Stimulated activated naive CD8-positive, alpha-beta T cell treated with anti-CD3 and anti-CD28 coated beads, Interleukin-15, amount 100 ng/mL, for 72 hours (primary cell): ENCODE measurements around the gene DAW1.

Experiments
- ATAC-seq: fragments of 150-1000 bp; cut with Tn5 transposase; 2 replicates; pipeline ENCODE4 v1.10.0; 2021; ENCODE audit warnings: mild to moderate bottlenecking, moderate library complexity
- DNase-seq, 2 donors: peaks; one replicate each; pipeline ENCODE4 v3.0.0; 2021 to 2022
- H3K27ac Mint-ChIP-seq, 2 donors: one replicate each; pipeline ENCODE4 v1.8.0; 2022; ENCODE audit warnings: mild to moderate bottlenecking in 2 of 2, mixed read lengths in 2 of 2, moderate library complexity in 2 of 2
- H3K27me3 Mint-ChIP-seq: one replicate; pipeline ENCODE4 v1.8.0; 2022; ENCODE audit warnings: mixed read lengths
- H3K4me1 Mint-ChIP-seq: one replicate; pipeline ENCODE4 v1.8.0; 2022; ENCODE audit warnings: mild to moderate bottlenecking, mixed read lengths
- H3K4me3 Mint-ChIP-seq, 2 donors: one replicate each; pipeline ENCODE4 v1.8.0; 2022; ENCODE audit warnings: mild to moderate bottlenecking in 2 of 2, mixed read lengths in 2 of 2, moderate library complexity in 1 of 2
- H3K9me3 Mint-ChIP-seq, 2 donors: one replicate each; pipeline ENCODE4 v1.8.0; 2022; ENCODE audit warnings: mixed read lengths in 2 of 2

DAW1 gene

GRCh38 chr2:227877421-227878310 is 6.2 kb downstream of the DAW1 start:
- ATAC-seq (no peak), DNase-seq (no peak)
- Mint-ChIP-seq H3K27me3 (peaks cover 29% of the 10 kb centered on the region), H3K4me1 (no peaks in the 10 kb centered on the region), H3K4me3 (no peak overlapping the region), H3K9me3 (no peaks in the 10 kb centered on the region), H3K27ac (no peak overlapping the region)

GRCh38 chr2:227880460-227880859 is 9.0 kb downstream of the DAW1 start:
- DNase-seq = no peak
- H3K9me3 Mint-ChIP-seq = no peaks in the 10 kb centered on the region

GRCh38 chr2:227881866-227882517 is 10.6 kb downstream of the DAW1 start:
- DNase-seq (no peak), ATAC-seq (no peak)
- Mint-ChIP-seq H3K27me3 (no peaks in the 10 kb centered on the region), H3K27ac (no peak overlapping the region), H3K4me3 (no peak overlapping the region), H3K9me3 (no peaks in the 10 kb centered on the region), H3K4me1 (no peaks in the 10 kb centered on the region)

More at GRCh38 chr2:227880460-227880859, 9.0 kb downstream of the DAW1 start:
- Mint-ChIP-seq H3K4me1 (no peaks in the 10 kb centered on the region), H3K4me3 (no peak overlapping the region), H3K27ac (no peak overlapping the region), H3K27me3 (peaks cover 5% of the 10 kb centered on the region)
- no peak for ATAC-seq

GRCh38 chr2:227884511-227884947 is 13.1 kb downstream of the DAW1 start:
- no peaks in the 10 kb centered on the region for H3K4me1 Mint-ChIP-seq
- peak; percentile 56 to 62 for DNase-seq
- no peak overlapping the region for H3K27ac Mint-ChIP-seq
- H3K27me3 Mint-ChIP-seq = no peaks in the 10 kb centered on the region
- ATAC-seq = peak; percentile 78
- H3K4me3 Mint-ChIP-seq = no peak overlapping the region
- no peaks in the 10 kb centered on the region for H3K9me3 Mint-ChIP-seq

GRCh38 chr2:227886149-227886548 is 14.7 kb downstream of the DAW1 start:
- Mint-ChIP-seq H3K9me3 (no peaks in the 10 kb centered on the region), H3K4me1 (no peaks in the 10 kb centered on the region), H3K4me3 (no peak overlapping the region), H3K27me3 (no peaks in the 10 kb centered on the region), H3K27ac (no peak overlapping the region)
- no peak for ATAC-seq
- DNase-seq = no peak

GRCh38 chr2:227888289-227888688 is 16.9 kb downstream of the DAW1 start:
- no peak for DNase-seq
- H3K27ac Mint-ChIP-seq = no peak overlapping the region
- peak; percentile 42 for ATAC-seq
- no peaks in the 10 kb centered on the region for H3K27me3 Mint-ChIP-seq
- H3K9me3 Mint-ChIP-seq = no peaks in the 10 kb centered on the region
- H3K4me1 Mint-ChIP-seq = no peaks in the 10 kb centered on the region
- no peak overlapping the region for H3K4me3 Mint-ChIP-seq

GRCh38 chr2:227889336-227889735 is 17.9 kb downstream of the DAW1 start:
- no peak for ATAC-seq
- no peaks in the 10 kb centered on the region for H3K27me3 Mint-ChIP-seq
- H3K27ac Mint-ChIP-seq = no peak overlapping the region
- no peak overlapping the region for H3K4me3 Mint-ChIP-seq
- no peak for DNase-seq
- H3K9me3 Mint-ChIP-seq = no peaks in the 10 kb centered on the region
- H3K4me1 Mint-ChIP-seq = no peaks in the 10 kb centered on the region

- Mint-ChIP-seq H3K9me3 (no peaks in the 10 kb centered on the region), H3K27me3 (peaks cover 5% of the 10 kb centered on the region), H3K4me1 (no peaks in the 10 kb centered on the region), H3K27ac (no peak overlapping the region), H3K4me3 (no peak overlapping the region)
- DNase-seq (no peak), ATAC-seq (peak; percentile 62)
Observed at GRCh38 chr2:227890495-227891079, 19.2 kb downstream of the DAW1 start.

- ATAC-seq (no peak), DNase-seq (no peak)
- no peaks in the 10 kb centered on the region for H3K4me1 Mint-ChIP-seq
- peaks cover 5% of the 10 kb centered on the region for H3K27me3 Mint-ChIP-seq
- no peaks in the 10 kb centered on the region for H3K9me3 Mint-ChIP-seq
- H3K27ac Mint-ChIP-seq = no peak overlapping the region
- no peak overlapping the region for H3K4me3 Mint-ChIP-seq
Observed at GRCh38 chr2:227891673-227892072, 20.2 kb downstream of the DAW1 start.

GRCh38 chr2:227903381-227903780 is 31.9 kb downstream of the DAW1 start:
- Mint-ChIP-seq H3K27ac (no peak overlapping the region), H3K27me3 (no peaks in the 10 kb centered on the region), H3K4me1 (no peaks in the 10 kb centered on the region), H3K4me3 (no peak overlapping the region), H3K9me3 (no peaks in the 10 kb centered on the region)
- DNase-seq (no peak), ATAC-seq (no peak)

- DNase-seq = no peak
- Mint-ChIP-seq H3K4me3 (no peak overlapping the region), H3K27me3 (no peaks in the 10 kb centered on the region), H3K4me1 (no peaks in the 10 kb centered on the region), H3K9me3 (no peaks in the 10 kb centered on the region), H3K27ac (no peak overlapping the region)
- no peak for ATAC-seq
Observed at GRCh38 chr2:227906991-227907390, 35.6 kb downstream of the DAW1 start.

GRCh38 chr2:227908266-227909054 is 37.0 kb downstream of the DAW1 start:
- Mint-ChIP-seq H3K4me3 (no peak overlapping the region), H3K9me3 (no peaks in the 10 kb centered on the region), H3K27ac (no peak overlapping the region), H3K4me1 (no peaks in the 10 kb centered on the region), H3K27me3 (no peaks in the 10 kb centered on the region)
- DNase-seq (no peak), ATAC-seq (no peak)

GRCh38 chr2:227914362-227914761 is 42.9 kb downstream of the DAW1 start:
- ATAC-seq (no peak), DNase-seq (no peak)
- Mint-ChIP-seq H3K27me3 (no peaks in the 10 kb centered on the region), H3K4me1 (no peaks in the 10 kb centered on the region), H3K9me3 (no peaks in the 10 kb centered on the region), H3K4me3 (no peak overlapping the region), H3K27ac (no peak overlapping the region)

GRCh38 chr2:227921648-227922047 is 50.2 kb downstream of the DAW1 start:
- no peak overlapping the region for H3K27ac Mint-ChIP-seq
- DNase-seq = no peak

GRCh38 chr2:227932001-227932400 is 60.6 kb downstream of the DAW1 start:
- no peaks in the 10 kb centered on the region for H3K4me1 Mint-ChIP-seq
- H3K4me3 Mint-ChIP-seq = no peak overlapping the region
- H3K9me3 Mint-ChIP-seq = peaks cover 4 to 5% of the 10 kb centered on the region in 2 donors
- no peaks in the 10 kb centered on the region for H3K27me3 Mint-ChIP-seq
- DNase-seq (no peak), ATAC-seq (no peak)
- no peak overlapping the region for H3K27ac Mint-ChIP-seq

More at GRCh38 chr2:227921648-227922047, 50.2 kb downstream of the DAW1 start:
- H3K4me1 Mint-ChIP-seq = no peaks in the 10 kb centered on the region
- H3K27me3 Mint-ChIP-seq = no peaks in the 10 kb centered on the region
- no peak overlapping the region for H3K4me3 Mint-ChIP-seq
- no peaks in the 10 kb centered on the region for H3K9me3 Mint-ChIP-seq
- ATAC-seq = no peak
